RWPE1 (cell line): ENCODE measurements around the gene EGFL8.
"Not testable (repeated sequence)": the region's sequence is repeated elsewhere in the genome, so short reads cannot be mapped to it uniquely, and the experiment has no call there.

Source experiments
- CTCF ChIA-PET: fragments of 350-600 bp; sonication (Branson Sonifier 250); formaldehyde crosslinking; extraction: SDS; loops from one replicate; lab custom pipeline; 2021; lab: Yijun Ruan, JAX
- POLR2A ChIA-PET: fragments of 400-600 bp; formaldehyde crosslinking; extraction: SDS; loops from one replicate; lab custom pipeline; 2020; ENCODE audit warnings: antibody characterized with exemption; ENCODE audit not compliant: low non-redundant PET; lab: Yijun Ruan, JAX
- DNase-seq: peaks from one replicate; pipeline ENCODE4 v3.0.0; 2012; ENCODE audit warnings: low spot score
- H3K27ac ChIP-seq: fragments of 450-650 bp; 2 replicates; pipeline ENCODE4 v1.5.1; 2017
- CTCF ChIP-seq: fragments of 450-650 bp; conservative IDR thresholded peaks from 2 replicates; pipeline ENCODE4 v1.5.1; 2017; ENCODE audit warnings: low read depth, mild to moderate bottlenecking

EGFL8 gene

GRCh38 chr6:32200711-32201475, 36.5 kb downstream of the EGFL8 start:
- no peak for TF ChIP-seq CTCF
- H3K27ac ChIP-seq, result no peak overlapping the region
- CTCF ChIA-PET, result interaction anchor here (0.6 kb wide), 1 partner anchor 108 kb away, joined by 4 read pairs; no protein-coding TSS in a partner anchor
- POLR2A ChIA-PET, result no interaction called here
- no peak for DNase-seq

GRCh38 chr6:32202186-32202585, 37.8 kb downstream of the EGFL8 start:
- ChIA-PET CTCF (no interaction called here), POLR2A (no interaction called here)
- no peak for DNase-seq
- no peak for TF ChIP-seq CTCF
- no peak overlapping the region for H3K27ac ChIP-seq

GRCh38 chr6:32203426-32204267, 39.3 kb downstream of the EGFL8 start:
- no peak overlapping the region for H3K27ac ChIP-seq
- no peak for TF ChIP-seq CTCF
- DNase-seq, result no peak
- POLR2A ChIA-PET, result no interaction called here
- CTCF ChIA-PET, result interaction anchor here (0.6 kb wide), 1 partner anchor 636 kb away, joined by 3 read pairs; no protein-coding TSS in a partner anchor

GRCh38 chr6:32204268-32204715, 39.9 kb downstream of the EGFL8 start:
- no peak for TF ChIP-seq CTCF
- no peak for DNase-seq
- ChIA-PET CTCF (no interaction called here), POLR2A (no interaction called here)
- H3K27ac ChIP-seq, result no peak overlapping the region

- DNase-seq, result no peak
- no peak overlapping the region for H3K27ac ChIP-seq
- ChIA-PET CTCF (no interaction called here), POLR2A (no interaction called here)
- TF ChIP-seq CTCF, result no peak
These were observed 44.6 kb downstream of the EGFL8 start for GRCh38 chr6:32208996-32209395.

- no peak for DNase-seq
- ChIA-PET POLR2A (no interaction called here), CTCF (no interaction called here)
- no peak for TF ChIP-seq CTCF
- no peak overlapping the region for H3K27ac ChIP-seq
These were observed 45.8 kb downstream of the EGFL8 start for GRCh38 chr6:32210191-32210601.

GRCh38 chr6:32211432-32211831, 47.0 kb downstream of the EGFL8 start:
- H3K27ac ChIP-seq, DNase-seq, POLR2A ChIA-PET, CTCF ChIA-PET: not testable (repeated sequence)
